Progenitor cell of endocrine pancreas (in vitro differentiated cells): ENCODE measurements around the gene LGI4. TPM values are rescaled to one million over a fixed set of nuclear protein-coding genes. Genes with fewer than 3 reads are reported as not detected.

Source experiments
- DNase-seq: peaks from one replicate; pipeline ENCODE4 v3.0.0; 2021; ENCODE audit warnings: low spot score; ENCODE audit not compliant: unreplicated experiment
- H3K27ac Mint-ChIP-seq: 2 replicates; pipeline ENCODE4 v1.8.0; 2021; ENCODE audit warnings: mild to moderate bottlenecking, moderate library complexity, mixed read lengths
- H3K27me3 Mint-ChIP-seq: 2 replicates; pipeline ENCODE4 v1.8.0; 2021; ENCODE audit warnings: mixed read lengths
- H3K36me3 Mint-ChIP-seq: 2 replicates; pipeline ENCODE4 v1.8.0; 2022; ENCODE audit warnings: mixed read lengths; ENCODE audit not compliant: insufficient read depth
- H3K4me1 Mint-ChIP-seq: 2 replicates; pipeline ENCODE4 v1.8.0; 2021; ENCODE audit warnings: low read depth, mixed read lengths
- H3K4me3 Mint-ChIP-seq: 2 replicates; pipeline ENCODE4 v1.8.0; 2021; ENCODE audit warnings: low read depth, mild to moderate bottlenecking, moderate library complexity, mixed read lengths
- H3K9me3 Mint-ChIP-seq: 2 replicates; pipeline ENCODE4 v1.8.0; 2021; ENCODE audit warnings: low read depth, mixed read lengths
- CTCF ChIP-seq: fragments of 200-600 bp; sonication (generic); IDR thresholded peaks from one replicate; pipeline ENCODE4 v1.5.0; 2021; ENCODE audit warnings: antibody characterized with exemption, mild to moderate bottlenecking; ENCODE audit not compliant: unreplicated experiment
- total RNA-seq: library from RNA; stranded (reverse); gene quantifications from 2 replicates; pipeline ENCODE4 v1.2.1, GENCODE V29; 2021

The LGI4 gene
- total RNA-seq, 1 donor from 2014 or later, result not detected

GRCh38 chr19:35085947-35086346 lies 48.9 kb downstream of the LGI4 start:
- Mint-ChIP-seq H3K27ac (no peak overlapping the region), H3K27me3 (peaks cover 6% of the 10 kb centered on the region), H3K4me3 (no peak overlapping the region), H3K9me3 (no peaks in the 10 kb centered on the region), H3K36me3 (no peaks in the 10 kb centered on the region), H3K4me1 (peaks cover 5% of the 10 kb centered on the region)
- no peak for DNase-seq
- TF ChIP-seq CTCF, result no peak

- peaks cover 6% of the 10 kb centered on the region for H3K27me3 Mint-ChIP-seq
- H3K27ac Mint-ChIP-seq, result no peak overlapping the region
- no peak overlapping the region for H3K4me3 Mint-ChIP-seq
- no peak for DNase-seq
- peaks cover 2% of the 10 kb centered on the region for H3K4me1 Mint-ChIP-seq
- no peaks in the 10 kb centered on the region for H3K9me3 Mint-ChIP-seq
- TF ChIP-seq CTCF, result no peak
- H3K36me3 Mint-ChIP-seq, result no peaks in the 10 kb centered on the region
Measured at GRCh38 chr19:35084509-35084762, 50.4 kb downstream of the LGI4 start.

- no peak overlapping the region for H3K27ac Mint-ChIP-seq
- H3K4me1 Mint-ChIP-seq, result peaks cover 2% of the 10 kb centered on the region
- H3K4me3 Mint-ChIP-seq, result no peak overlapping the region
- no peaks in the 10 kb centered on the region for H3K9me3 Mint-ChIP-seq
- H3K36me3 Mint-ChIP-seq, result no peaks in the 10 kb centered on the region
- H3K27me3 Mint-ChIP-seq, result peaks cover 11% of the 10 kb centered on the region
- DNase-seq, result no peak
- no peak for TF ChIP-seq CTCF
Measured at GRCh38 chr19:35083691-35084508, 51.0 kb downstream of the LGI4 start.

- no peaks in the 10 kb centered on the region for H3K4me1 Mint-ChIP-seq
- no peaks in the 10 kb centered on the region for H3K36me3 Mint-ChIP-seq
- no peaks in the 10 kb centered on the region for H3K9me3 Mint-ChIP-seq
- TF ChIP-seq CTCF, result no peak
- peaks cover 23% of the 10 kb centered on the region for H3K27me3 Mint-ChIP-seq
- no peak for DNase-seq
- no peak overlapping the region for H3K27ac Mint-ChIP-seq
- no peak overlapping the region for H3K4me3 Mint-ChIP-seq
Measured at GRCh38 chr19:35081201-35081600, 53.7 kb downstream of the LGI4 start.

- no peaks in the 10 kb centered on the region for H3K4me1 Mint-ChIP-seq
- no peak for DNase-seq
- peaks cover 21% of the 10 kb centered on the region for H3K27me3 Mint-ChIP-seq
- H3K27ac Mint-ChIP-seq, result no peak overlapping the region
- no peak overlapping the region for H3K4me3 Mint-ChIP-seq
- no peaks in the 10 kb centered on the region for H3K36me3 Mint-ChIP-seq
- TF ChIP-seq CTCF, result no peak
- H3K9me3 Mint-ChIP-seq, result no peaks in the 10 kb centered on the region
Measured at GRCh38 chr19:35080613-35081170, 54.2 kb downstream of the LGI4 start.
